HG02759 (cell line): ENCODE measurements around the gene ATP2C1.

Experiments
- ATAC-seq: cut with Tn5 transposase; IDR thresholded peaks from one replicate; pipeline ENCODE4 v1.9.1; 2021; ENCODE audit warnings: mild to moderate bottlenecking, moderate library complexity; ENCODE audit not compliant: unreplicated experiment

The ATP2C1 gene

DNA sequence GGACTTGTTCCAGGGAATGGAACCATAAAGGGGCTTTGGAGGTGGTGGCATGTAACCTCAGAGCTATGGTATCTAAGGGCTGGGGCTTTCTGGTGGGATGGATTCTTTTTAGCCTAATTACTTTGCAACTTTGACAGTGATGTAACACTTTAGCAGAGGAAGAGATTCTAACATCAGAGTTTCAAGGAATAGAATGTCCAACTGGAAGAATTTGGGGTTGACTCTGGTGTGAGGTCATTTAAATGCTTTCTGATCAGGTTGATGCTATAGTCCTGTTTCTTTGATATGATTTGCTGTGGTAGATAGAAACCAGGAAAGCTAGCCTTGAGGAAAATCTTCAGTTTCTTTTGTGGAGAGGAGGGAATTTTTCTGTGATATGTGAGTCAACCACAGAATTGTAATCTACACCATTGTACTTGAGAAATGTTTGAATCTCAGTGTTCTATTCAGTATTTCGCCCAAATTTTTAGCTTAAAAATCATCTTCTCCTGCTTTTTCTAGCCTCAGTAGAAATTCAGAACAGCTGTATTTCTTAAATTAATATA lies 40.0 kb downstream of the ATP2C1 start:
- no peak for ATAC-seq

DNA sequence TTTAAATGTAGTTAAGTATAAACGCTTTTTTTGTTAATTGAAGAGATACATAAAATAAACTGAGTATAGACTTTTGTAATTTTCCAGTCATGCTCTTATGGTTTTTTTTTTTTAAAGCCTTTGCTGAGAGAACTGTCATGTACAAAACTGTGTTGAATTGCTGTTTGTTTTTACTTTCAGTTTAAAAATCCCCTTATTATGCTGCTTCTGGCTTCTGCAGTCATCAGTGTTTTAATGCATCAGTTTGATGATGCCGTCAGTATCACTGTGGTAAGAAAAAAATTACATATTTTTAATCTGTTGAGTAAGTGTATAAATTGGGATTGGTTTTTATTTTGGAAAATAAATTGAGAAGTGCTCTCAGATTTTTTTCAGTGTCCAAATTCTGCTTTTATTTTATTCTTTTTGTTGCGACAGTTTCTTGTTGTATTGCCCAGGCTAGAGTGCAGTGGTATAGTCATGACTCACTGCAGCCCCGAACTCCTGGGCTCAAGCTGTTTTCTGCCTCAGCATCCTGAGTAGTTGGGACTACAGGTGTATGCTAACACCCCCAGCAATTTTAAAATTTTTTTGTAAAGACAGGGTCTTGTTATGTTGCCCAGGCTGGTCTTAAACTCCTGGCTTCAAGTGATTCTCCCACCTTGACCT lies 40.7 kb downstream of the ATP2C1 start:
- ATAC-seq, result no peak

DNA sequence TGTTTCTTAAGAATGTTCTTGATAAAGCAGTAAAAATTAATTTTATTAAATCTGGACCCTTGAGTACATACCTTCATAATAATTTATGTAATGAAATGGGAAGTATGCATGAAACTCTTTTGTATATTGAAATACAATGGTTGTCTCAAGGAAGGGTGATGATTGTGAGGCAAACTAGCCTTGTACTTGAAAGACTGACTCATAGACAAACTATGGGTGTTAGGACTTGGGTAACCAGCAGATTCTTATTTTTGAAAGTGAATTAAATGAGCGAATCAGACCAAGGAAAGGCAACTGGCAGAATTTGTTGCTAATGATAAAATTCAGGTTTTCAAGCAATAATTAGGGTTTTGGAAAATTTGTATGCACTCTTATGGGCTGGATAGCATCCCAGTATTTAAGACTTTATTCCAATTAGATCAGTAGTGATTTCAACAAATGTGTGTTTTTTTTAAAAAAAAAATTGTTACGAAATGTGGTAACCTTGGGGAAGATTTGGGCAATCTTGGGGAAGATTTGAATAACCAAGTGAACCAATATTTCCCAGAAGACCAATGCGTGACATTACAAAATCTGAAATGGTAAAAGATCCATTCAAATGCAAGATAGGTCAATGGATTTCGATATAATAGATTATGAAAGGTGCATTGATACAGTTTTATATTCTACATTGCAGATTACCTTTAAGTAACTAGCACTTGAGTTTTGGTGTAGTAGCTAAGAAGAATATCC lies 42.0 kb downstream of the ATP2C1 start:
- no peak for ATAC-seq

DNA sequence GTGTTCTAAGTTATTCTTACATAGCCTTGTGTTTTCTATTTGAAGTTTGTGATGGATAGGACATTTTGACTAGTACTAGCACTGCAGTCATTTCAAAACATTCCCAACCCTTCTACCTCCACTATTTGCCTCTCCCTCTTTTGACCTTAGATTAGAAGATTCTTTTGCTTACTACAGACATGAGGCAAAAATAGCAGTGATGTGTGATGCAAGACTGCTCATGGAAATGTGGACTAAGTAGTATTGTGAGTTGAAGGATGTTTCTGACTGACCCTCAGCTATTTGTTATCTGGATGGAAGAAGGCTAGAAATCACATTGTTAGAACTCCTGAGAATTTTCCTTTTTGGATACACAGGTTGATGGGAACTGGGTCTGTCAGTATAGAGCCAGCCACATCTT lies 45.9 kb downstream of the ATP2C1 start:
- ATAC-seq, result no peak

DNA sequence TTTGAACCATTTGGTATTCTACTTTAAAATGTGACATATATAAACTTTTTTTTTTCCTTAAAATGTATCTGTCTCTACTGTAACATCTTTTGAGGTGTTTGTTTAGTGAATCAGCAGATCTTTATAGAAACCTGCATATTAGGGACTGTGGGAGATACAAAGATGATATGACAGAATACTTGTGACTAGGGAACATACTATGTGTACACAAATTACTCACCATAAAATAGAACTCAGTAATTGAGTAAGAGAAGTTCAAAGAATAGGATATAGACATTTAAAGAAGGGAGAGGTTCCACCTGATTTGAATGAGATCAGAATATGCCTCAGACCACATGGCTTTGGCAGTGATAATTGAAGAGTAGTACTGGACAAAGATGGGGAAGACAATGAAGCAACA lies 47.9 kb downstream of the ATP2C1 start:
- no peak for ATAC-seq

DNA sequence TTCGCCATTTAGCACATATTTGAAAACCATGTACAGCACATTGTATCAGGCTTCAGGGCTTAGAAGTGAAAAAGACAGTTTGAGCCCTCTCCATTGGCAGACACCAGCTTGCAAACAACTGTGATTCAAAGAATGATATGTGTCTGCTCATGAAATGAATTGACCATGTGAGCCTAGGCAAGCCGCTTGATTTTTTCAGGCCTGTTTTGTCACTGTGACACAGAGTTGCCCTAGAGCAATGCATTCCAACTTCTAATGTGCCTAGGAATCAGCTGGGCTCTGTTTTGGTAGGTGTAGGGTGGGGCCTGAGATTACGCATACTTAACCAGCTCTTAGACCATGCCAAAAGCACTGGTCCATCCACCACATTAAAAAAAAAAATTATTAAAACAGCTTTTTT lies 53.0 kb downstream of the ATP2C1 start:
- no peak for ATAC-seq

DNA sequence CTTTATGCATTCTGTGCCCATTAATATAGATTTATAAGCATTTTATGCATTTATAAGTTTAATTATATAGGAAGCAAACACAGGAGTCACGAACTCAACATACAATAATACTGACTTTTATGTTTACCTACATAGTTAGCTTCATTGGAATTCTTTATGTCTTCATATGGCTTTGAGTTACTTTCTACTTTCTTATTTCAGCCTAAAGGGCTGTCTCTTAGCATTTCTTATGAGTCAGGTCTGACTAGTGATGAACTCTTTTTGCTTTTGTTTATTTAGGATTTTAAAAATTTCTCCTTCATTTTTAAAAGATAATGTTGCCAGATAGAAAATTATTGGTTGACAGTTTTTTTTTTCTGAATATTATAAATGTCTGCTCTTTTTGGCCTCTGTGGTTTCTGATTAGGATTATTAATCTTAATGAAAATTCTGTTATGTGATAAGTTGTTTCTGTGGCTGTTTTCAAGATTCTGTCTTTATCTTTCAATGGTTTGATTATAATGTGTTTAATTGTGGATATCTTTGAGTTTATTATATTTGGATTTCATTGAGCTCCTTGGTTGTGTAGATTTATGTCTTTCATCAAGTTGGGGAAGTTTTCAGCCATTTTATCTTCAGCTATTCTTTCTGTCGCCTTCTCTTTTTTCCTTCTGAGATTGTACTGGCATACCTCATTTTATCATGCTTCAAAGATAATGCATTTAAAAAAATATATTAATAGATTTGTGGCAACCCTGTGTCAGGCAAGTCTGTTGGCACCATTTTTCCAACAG lies 54.3 kb downstream of the ATP2C1 start:
- no peak for ATAC-seq

DNA sequence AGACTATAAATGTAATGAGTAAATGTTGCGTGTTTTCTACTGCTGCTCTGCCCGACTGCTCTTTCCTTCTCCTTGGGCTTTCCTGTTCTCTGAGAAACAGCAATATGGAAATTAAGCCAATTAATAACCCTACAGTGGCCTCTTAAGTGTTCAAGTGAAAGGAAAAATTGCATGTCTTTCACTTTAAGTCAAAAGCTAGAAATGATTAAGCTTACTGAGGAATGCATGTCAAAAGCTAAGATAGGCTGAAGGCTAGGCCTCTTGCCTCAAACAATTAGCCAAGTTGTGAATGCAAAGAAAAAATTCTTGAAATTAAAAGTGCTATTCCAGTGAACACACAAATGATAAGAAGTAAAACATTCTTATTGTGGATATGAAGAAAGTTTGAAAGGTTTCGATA lies 55.0 kb downstream of the ATP2C1 start:
- no peak for ATAC-seq

DNA sequence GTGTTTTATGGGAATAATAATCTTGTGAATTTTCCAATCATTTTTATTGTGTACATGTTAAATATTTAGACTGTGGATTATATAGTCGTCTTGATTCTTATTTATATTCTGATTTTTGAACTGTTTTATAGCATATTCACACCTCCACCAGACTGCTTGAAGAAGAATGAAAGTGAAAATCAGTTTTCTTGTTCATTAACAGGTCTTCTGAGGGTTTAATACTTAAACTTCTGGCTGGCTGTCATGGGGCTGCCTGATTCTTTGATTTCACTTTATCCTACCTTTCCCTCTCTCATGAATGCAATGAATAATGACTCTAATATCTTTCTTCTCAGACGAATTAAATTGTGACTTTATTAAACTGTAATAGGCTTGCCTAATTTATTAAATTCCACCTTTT lies 56.2 kb downstream of the ATP2C1 start:
- no peak for ATAC-seq

DNA sequence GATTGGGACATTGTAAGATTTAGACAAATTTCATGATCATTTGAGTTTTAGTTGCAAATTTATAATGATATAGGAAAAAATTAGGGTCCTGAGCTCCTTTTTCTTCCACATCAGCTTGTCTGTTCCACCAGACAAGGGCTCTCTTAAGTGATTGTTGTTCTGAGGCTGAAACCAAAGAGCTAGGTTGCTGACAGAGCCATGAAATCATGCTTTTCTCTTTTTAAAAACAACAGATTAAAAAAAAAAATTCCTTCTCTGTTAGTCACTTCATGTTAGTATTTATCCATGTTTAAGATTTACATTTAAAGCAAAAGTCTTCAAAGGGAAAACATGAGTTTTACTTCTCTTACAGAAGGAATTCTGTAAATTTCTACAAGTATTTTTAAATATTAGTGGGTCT lies 56.8 kb downstream of the ATP2C1 start:
- no peak for ATAC-seq

DNA sequence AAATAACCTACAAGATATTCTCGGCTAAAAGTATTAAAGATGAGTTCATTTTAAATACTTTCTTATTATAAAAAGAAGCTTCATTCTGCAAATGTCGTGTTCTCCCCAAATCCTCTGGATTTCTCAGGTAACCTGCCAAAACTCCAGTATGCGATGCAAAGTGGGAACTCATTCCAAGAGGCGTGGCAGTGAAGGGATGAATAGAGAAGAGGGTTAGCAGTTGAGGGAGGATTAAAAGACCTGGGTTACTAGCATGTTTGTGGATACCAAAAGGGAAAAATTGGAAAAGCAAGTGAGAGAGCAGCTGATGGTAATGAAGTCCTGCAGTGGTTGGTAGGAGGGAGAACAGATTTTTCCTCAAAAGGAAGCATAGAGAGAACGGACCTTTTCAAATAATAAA lies 61.6 kb downstream of the ATP2C1 start:
- no peak for ATAC-seq

DNA sequence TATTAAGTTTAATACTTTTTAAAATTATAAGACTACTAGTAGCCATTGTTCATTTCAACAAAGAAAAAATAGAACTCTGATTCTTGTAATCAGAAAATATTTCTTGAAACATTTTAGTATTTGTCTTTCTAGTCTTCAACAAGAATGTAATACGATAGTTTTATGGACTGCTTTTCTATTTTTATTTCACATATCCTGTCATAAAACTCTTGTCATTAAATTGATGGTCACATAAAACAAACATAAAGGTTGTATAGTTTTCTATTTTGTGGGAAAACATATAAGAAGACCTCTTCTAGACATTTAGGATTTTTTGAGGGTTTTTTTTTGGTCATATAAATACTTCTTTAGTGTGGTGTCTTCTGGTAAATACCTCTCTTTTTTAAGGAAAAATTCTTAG lies 62.4 kb downstream of the ATP2C1 start:
- no peak for ATAC-seq

DNA sequence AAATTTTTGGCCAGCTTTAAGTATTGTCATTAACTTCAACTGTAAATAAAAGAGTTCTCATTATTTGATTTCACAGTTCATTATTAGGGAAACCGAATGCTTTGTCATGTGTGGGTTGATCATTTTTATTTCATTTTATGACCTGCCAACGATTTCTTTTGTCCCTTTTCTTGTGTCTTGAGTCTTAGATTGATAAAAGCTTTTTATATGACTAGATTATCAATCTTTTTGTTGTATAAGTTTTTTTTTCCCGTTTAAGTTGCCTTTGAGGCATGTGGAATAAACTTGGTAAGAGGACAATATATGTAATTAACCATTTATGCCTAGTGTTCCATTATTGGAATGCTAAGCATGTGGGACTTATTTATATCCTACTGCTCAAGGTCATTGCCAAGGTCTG lies 62.8 kb downstream of the ATP2C1 start:
- ATAC-seq, result no peak

DNA sequence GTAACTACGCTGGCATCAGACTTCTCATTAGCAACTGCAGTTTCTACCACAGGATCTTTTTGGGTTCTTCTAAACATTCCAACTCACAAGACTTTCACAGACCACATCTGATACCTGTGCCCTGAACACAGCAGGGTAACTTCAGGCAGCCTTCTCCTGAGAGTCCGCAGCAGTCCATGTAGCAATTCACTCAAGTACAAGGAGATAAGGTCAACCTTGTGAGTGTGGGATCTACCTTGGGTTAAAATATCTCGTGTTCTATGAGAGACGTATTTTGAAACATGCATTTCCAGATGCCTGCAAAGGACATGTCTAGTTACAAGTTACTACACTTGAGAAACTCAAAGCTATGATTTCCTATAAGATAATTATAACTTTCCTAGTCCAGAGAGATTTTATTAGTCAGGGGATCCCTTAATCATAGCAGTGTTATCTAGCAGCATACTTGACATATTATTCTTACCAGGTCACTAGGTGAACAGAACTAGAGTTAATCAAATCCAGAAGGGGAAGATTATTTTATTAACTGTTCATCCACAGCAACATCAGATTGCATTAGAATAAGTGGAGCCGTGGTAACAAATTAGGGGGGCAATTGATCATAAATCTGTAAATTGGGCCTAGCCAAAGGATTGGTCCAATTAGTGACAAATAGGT lies 66.4 kb downstream of the ATP2C1 start:
- no peak for ATAC-seq

DNA sequence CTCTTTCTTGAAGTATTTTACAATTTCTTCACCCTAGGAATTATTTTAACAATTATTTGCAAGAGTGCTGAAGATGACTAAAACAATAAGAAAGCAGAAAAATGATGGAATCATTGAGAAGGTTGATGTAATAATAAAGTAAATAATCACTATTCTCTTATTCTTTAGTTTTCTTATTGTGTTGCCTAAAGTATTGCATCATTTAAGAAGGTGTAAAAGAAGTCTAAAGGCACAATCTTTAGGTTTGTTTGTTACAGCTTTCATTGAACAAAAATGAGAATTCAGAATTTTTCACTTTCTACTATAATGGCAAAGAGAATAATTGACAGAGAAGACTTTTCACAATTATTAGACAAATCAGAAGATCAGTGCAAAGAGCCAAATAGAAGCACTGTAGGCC lies 67.6 kb downstream of the ATP2C1 start:
- no peak for ATAC-seq

DNA sequence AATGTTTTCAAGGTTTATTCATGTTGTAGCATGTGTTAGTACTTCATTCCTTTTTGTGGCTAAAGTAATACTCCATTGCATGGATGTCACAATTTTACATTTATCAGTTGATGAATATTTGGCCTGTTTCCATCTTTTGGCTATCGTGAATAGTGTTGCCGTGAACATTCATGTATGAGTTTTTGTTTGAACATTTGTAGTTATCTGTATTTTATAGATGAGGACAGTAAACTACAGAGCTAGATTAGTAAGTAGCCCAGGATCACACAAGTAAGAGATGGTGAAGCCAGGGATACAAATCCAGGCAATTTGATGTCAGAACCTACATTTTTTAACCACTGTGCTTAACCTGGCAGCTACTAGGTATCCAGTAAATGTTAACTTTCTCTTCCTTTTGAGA lies 69.6 kb downstream of the ATP2C1 start:
- no peak for ATAC-seq

DNA sequence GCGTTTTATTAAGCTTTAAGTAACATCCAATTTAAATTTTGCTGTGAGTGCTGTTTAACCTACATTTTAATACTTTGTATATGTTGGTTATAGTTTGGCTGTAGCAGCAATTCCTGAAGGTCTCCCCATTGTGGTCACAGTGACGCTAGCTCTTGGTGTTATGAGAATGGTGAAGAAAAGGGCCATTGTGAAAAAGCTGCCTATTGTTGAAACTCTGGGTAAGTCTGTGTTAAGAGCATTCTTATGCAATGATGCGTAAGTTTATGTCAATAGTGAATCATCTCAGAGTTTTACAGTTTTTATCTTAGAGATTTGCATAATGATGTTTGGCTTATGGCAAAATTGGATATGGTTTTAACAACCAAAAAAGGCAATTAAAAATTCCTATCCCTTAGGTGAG lies 70.0 kb downstream of the ATP2C1 start:
- ATAC-seq, result no peak

DNA sequence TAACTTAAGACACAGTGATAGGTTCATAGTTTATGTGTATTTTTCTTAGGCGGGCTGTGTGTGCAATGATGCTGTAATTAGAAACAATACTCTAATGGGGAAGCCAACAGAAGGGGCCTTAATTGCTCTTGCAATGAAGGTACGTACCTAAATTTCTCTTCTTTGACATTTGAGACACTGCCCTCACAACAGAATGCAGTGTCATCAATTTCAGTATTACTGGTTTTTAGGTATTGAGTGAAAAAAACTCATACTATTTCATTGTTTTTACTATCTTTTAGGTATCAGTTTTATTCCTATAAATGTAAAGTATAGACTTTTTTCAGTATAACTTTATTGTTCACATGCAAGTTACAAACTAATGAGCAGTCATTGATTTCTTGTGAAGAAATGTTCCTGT lies 73.4 kb downstream of the ATP2C1 start:
- no peak for ATAC-seq

DNA sequence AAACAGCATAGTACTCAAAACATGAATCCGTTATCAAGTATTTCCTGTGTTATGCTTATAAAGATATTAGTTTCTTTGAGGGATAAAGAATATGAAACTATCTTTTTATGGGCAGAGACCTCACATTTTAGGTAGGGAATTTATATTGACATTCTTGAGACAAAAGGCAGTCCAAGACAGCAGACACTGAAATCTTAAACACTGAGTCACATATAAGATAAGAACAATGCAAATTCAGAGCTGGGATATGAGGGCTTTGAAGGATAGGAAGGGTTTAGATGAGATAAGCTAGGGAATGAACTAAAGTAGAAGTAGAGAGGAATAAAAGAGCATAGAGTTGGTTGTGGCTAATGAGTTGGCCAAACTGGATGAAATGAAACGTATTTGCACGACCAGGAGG lies 74.3 kb downstream of the ATP2C1 start:
- ATAC-seq, result no peak

DNA sequence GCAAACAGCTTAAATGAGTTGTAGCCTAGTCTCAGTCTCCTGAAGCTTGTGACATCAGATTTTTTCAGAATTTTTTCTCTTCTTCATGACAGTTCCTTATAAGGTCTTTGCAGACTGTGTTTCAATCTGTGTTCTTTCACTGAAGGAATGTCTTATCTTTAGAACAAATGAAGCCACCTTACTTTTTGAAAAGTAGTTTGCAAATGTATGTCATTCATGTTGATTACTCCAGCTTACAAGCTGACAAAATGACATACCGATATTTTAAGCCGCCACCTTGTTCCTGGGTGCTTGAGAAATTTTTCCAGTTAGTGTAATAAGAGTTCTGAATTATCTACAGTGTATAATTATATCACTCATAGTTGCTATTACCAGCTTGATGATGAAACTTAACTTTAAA lies 75.7 kb downstream of the ATP2C1 start:
- no peak for ATAC-seq

DNA sequence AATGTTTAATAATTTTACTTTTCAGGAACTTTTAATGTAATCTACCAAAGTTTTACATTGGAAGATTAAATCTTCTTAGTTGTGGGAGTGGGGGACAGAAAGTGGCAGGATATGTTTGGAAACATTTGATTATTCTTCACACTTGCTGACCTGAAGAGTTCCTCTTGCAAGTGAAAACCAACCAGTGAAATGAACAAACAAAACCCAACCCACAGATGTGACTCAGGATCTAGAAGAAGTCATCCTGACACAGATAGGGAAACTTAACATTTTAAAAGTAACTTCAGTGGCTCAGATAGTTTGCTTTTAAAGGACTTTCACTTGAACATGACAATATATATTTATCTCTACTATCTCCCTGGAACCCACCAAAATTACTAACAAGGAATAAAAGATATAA lies 77.3 kb downstream of the ATP2C1 start:
- ATAC-seq, result no peak
